ENCODE data around the gene NDUFA8.

GRCh38 chr9:122192914-122193525 is 33.4 kb upstream of the NDUFA8 start:
- TF ChIP-seq POLR2A (IDR thresholded peaks at IDR 0.05) (no peak), CTCF (IDR thresholded peaks at IDR 0.05) (no peak)

Data from lower leg skin (tissue), 3 donors.